NOMO-1 (cell line): ENCODE measurements around the gene MMP11.

Experiments used
- DNase-seq, 2 experiments: peaks; one replicate each; lab custom pipeline; 2025; ENCODE audit not compliant: unreplicated experiment in 2 of 2; lab: John Stamatoyannopoulos, UW

MMP11 gene

DNA sequence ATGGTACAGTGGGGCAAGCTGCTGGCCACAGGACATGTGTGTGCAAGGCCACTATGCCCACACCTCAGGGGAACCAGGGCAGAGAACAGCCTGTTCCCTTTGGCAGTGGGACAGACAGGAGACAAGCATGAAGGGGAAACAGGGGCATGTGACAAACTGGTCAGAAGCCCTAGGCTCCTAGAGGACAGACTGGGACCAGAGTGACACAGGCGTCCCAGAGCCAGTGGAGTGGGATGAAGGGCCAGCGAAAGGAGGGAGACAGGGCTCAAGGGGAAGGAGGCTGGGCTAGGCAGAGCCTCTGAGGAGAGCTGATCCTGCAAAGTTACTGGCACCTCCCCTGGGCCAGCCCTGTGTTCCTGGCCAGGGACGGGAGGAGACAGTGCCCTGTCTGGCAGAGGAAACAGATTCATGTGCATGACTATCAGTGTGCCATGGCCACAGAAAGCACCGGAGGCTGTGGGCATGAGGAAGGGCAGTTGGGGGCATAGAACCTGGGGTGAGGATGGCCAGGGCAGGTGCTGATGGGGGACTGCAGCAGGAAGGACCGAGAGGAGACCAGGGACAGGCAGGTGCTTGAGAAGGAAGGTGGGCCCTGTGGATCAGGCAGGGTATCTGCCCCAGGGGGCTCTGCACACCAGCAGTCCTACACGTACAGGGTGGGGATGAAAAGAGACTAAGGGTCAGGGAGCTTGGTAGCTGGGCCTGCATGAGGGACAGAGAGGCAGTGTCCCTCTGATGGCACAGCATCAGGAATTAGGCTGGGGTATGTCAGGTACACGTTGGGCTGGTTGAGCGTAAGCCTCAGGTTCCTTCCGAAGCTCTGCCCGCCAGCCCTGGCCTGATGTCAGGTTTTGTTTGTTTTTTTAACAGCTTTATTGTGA lies 56.4 kb downstream of the MMP11 start:
- DNase-seq, result no peak

DNA sequence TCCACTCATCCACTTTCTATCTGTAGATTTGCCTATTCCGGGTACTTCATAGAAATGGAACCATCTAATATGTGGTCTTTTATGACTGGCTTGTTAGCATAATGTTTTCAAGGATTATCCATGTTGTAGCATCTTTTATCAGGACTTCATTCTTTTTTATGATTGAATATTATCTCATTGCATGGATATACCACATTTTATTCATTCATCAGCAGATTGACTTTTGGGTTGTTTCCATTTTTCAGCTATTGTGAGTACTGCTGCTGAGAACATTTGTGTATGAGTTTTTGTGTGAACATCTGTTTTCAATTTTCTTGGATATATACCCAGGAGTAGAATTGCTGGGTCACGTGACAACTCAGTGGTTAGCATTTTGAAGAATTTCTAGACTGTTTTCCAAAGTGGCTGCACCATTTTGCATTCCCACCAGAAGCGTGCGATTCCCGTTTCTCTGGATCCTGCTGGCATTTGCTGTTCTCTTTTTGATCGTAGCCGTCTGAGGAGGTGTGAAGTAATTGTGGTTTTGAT lies 57.3 kb downstream of the MMP11 start:
- DNase-seq, result no peak

DNA sequence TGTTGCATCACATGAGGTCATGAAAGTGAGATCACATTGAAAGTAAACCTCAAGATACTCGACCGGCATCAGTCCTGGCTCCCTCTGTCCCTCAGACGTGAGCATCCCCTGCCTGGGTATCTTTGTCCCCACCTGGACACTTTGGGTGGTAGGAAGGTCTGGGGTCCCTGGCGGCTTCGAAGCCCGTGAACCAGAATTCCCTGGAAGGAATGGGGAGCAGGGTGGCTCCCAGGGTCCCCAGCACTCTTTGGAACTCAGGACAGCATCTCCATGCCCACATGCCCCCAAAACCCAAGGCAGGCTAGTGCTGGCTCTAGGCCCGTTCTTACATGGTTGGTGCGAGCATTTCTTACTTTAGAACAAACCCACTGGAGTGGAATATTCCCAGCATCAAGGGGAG lies 58.6 kb downstream of the MMP11 start:
- no peak for DNase-seq

DNA sequence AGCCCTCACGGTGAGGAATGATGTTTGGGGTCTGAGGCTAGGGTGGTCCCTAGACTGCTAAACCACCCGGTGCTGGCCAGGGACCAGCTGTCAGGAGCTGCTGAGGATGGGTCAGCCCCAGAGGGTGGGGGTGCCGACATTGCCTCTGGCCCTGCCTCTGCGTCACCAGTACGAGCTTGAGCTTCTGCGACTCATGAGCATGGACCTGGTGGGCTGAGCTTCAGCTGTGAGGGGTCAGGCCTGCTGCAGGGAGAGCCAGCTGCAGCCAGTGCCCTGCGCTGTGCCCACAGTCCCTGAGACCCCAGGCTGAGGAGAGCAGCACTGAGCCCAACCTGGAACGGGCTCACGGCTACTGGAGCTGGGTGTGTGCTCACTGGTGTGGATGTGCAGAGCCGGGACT lies 59.1 kb downstream of the MMP11 start:
- DNase-seq, result no peak

DNA sequence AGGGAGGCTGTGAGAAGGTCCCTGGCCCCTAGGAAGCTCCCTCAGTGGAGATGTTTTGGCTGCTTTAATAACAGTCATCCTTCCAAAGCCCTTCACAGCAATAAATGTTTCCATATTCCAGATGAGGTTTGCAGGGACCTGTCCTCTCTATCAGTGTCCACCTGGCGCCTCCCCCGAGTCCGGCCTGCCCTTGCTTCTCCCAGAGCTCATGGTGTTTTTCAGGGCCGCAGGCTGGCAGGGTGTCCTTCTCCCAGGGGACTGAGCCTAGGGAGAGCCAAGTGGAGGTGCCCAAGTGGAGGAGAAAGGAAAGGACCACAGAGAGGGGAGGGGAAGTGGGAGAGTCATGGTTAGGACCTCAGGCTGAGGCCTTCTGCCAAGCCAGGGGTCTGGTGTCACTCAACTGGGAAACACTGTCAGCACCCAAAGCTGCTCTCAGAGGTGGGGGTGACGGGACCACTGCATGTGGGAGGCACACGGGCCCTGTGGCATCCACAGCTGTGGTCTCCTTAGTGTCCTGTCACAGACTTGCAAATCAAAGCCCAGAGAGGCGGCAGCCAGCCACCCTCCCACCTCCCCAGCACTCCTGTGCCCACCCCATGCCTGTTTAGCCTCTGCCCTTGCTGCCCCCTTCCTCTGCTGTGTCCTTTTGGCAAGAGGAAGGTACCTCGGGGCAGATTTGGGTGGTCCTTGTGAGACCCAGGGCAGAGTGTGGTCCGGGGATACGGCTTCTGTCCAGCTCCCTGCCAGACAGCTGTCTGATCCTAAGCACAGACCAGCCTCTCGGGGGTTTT lies 59.8 kb downstream of the MMP11 start:
- no peak for DNase-seq

DNA sequence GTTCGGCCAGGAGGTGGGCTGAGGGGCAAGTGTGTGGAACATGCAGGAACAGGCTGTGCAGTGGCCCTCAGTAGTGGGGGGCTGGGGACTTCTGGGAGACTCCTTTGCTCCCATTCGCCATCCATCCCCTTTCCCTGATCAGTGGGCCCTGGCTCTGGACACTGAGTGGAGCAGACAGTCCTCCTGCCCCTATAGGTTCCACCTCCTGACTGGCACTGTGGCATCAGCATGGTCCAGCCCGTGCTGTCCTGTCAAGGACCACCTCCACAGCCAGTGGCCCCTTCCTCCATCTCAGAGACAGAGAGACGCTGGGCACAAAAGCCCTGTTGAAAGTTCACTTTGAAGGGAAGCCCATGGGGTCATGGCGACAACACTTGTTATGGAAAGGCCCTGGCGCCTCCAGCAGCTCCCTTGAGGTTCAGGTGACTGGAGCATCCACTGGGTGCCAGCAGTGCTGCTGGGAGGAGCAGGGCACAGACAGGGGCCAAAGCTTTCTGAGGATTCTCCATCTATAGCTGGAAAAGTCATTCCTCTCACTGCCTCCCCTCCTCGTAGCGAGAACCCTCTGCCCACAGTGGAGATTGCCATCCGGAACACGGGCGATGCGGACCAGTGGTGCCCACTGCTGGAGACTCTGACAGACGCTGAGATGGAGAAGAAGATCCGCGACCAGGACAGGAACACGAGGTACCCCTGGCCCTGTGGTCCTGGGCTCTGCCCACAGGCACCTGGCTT lies 60.5 kb downstream of the MMP11 start:
- DNase-seq, result no peak
